HepG2 (cell line): ENCODE data around the gene SH3D21. TPM values are rescaled to one million over a fixed set of nuclear protein-coding genes. Genes with fewer than 3 reads are reported as not detected.
A peak's percentile ranks its signal among the peaks of the same experiment; 100 is the strongest.

Experiments
- AGO1 ChIP-seq: fragments of 200-400 bp; formaldehyde crosslinking; IDR thresholded peaks from 2 replicates; pipeline ENCODE4 v1.6.1; 2017; ENCODE audit warnings: mild to moderate bottlenecking, low read depth, low read length, moderate library complexity; ENCODE audit not compliant: poor library complexity, severe bottlenecking
- CEBPG ChIP-seq: IDR thresholded peaks from 2 replicates; pipeline ENCODE4 v1.6.1; 2016
- FOXC1 ChIP-seq: sonication (generic); formaldehyde crosslinking; IDR thresholded peaks from 2 replicates; pipeline ENCODE4 v1.8.0; 2022; ENCODE audit warnings: mild to moderate bottlenecking, missing genetic modification reagents, borderline replicate concordance
- HNRNPUL1 ChIP-seq: fragments of 200-400 bp; formaldehyde crosslinking; IDR thresholded peaks from 2 replicates; pipeline ENCODE4 v1.6.1; 2017; ENCODE audit warnings: low read depth, mild to moderate bottlenecking, low read length, moderate library complexity
- MAFK ChIP-seq, 2 experiments: IDR thresholded peaks in 1 of 2; conservative IDR thresholded peaks in 1 of 2; 2 replicates each; pipeline ENCODE4 v1.6.1; 2011; ENCODE audit warnings: improper control_type of control experiment in 2 of 2, low read length in 2 of 2
- MBD4 ChIP-seq: IDR thresholded peaks from 2 replicates; pipeline ENCODE4 v1.6.1; 2012; ENCODE audit warnings: low read length, inconsistent platforms, borderline replicate concordance
- MTF2 ChIP-seq: sonication (generic); formaldehyde crosslinking; IDR thresholded peaks from 2 replicates; pipeline ENCODE4 v1.5.0; 2020; ENCODE audit warnings: missing genetic modification reagents, borderline replicate concordance
- NCOA2 ChIP-seq: sonication (generic); formaldehyde crosslinking; IDR thresholded peaks from 2 replicates; pipeline ENCODE4 v1.8.0; 2022; ENCODE audit warnings: inconsistent platforms
- PHF21A ChIP-seq: sonication (generic); formaldehyde crosslinking; IDR thresholded peaks from 2 replicates; pipeline ENCODE4 v1.5.0; 2020; ENCODE audit warnings: mild to moderate bottlenecking, missing genetic modification reagents
- PHF8 ChIP-seq: sonication (generic); formaldehyde crosslinking; IDR thresholded peaks from 2 replicates; pipeline ENCODE4 v1.5.0; 2020; ENCODE audit warnings: missing genetic modification reagents
- RBM22 ChIP-seq: fragments of 200-400 bp; formaldehyde crosslinking; optimal IDR thresholded peaks from 2 replicates; pipeline ENCODE3; 2017; ENCODE audit warnings: mild to moderate bottlenecking, low read length, moderate library complexity
- SALL1 ChIP-seq: sonication (generic); formaldehyde crosslinking; IDR thresholded peaks from 2 replicates; pipeline ENCODE4 v1.8.0; 2022; ENCODE audit warnings: mild to moderate bottlenecking, missing genetic modification reagents
- SALL2 ChIP-seq: sonication (generic); formaldehyde crosslinking; IDR thresholded peaks from 2 replicates; pipeline ENCODE4 v1.8.1; 2023; ENCODE audit warnings: mild to moderate bottlenecking, missing genetic modification reagents, inconsistent platforms
- SPEN ChIP-seq: sonication (generic); formaldehyde crosslinking; IDR thresholded peaks from 2 replicates; pipeline ENCODE4 v1.5.1; 2020; ENCODE audit warnings: low read depth, mild to moderate bottlenecking, missing genetic modification reagents
- ZFP62 ChIP-seq: sonication (generic); formaldehyde crosslinking; IDR thresholded peaks from 2 replicates; pipeline ENCODE4 v1.4.0; 2020; ENCODE audit warnings: missing genetic modification reagents
- ZKSCAN1 ChIP-seq: fragments of 150-350 bp; IDR thresholded peaks from 2 replicates; pipeline ENCODE4 v1.6.1; 2014; ENCODE audit warnings: low read length
- ZNF234 ChIP-seq: sonication (generic); formaldehyde crosslinking; conservative IDR thresholded peaks from 2 replicates; pipeline ENCODE4 v1.5.1; 2020; ENCODE audit warnings: mild to moderate bottlenecking, missing genetic modification reagents
- ZNF543 ChIP-seq: sonication (generic); formaldehyde crosslinking; IDR thresholded peaks from 2 replicates; pipeline ENCODE4 v1.4.0; 2020; ENCODE audit warnings: mild to moderate bottlenecking, missing genetic modification reagents
- ZNF552 ChIP-seq: sonication (generic); formaldehyde crosslinking; IDR thresholded peaks from 2 replicates; pipeline ENCODE4 v1.9.0; 2022; ENCODE audit warnings: missing genetic modification reagents, mild to moderate bottlenecking, borderline replicate concordance
- ZNF598 ChIP-seq: sonication (generic); formaldehyde crosslinking; IDR thresholded peaks from 2 replicates; pipeline ENCODE4 v1.5.1; 2020; ENCODE audit warnings: mild to moderate bottlenecking, missing genetic modification reagents, borderline replicate concordance
- ZNF790 ChIP-seq: sonication (generic); formaldehyde crosslinking; IDR thresholded peaks from 2 replicates; pipeline ENCODE4 v1.8.0; 2022; ENCODE audit warnings: missing genetic modification reagents, mild to moderate bottlenecking, borderline replicate concordance
- polyA plus RNA-seq, 8 experiments: library from polyadenylated mRNA; depleted of rRNA in 3 of 8; stranded (reverse) in 7 of 8; unstranded in 1 of 8; fragments of >200 nt; fragmentation: Illumina TruSeq in 4 of 8; extraction: Trizol in 4 of 8; gene quantifications; 2 replicates each; pipeline versions ENCODE4 v1.2.1 to v1.2.3, GENCODE V29; 2011 to 2016; ENCODE audit warnings: low read depth in 4 of 8, missing spikeins in 1 of 8, mixed read lengths in 1 of 8; ENCODE audit not compliant: insufficient read depth in 1 of 8
- total RNA-seq, 5 experiments: library from RNA; depleted of rRNA; stranded (reverse); fragments of >200 nt; fragmentation: Illumina TruSeq; extraction: Trizol; gene quantifications; 2 replicates each; pipeline ENCODE4 v1.2.3, GENCODE V29; 2016; ENCODE audit warnings: low read depth in 1 of 5
- TF ChIP-seq, protein P1 (sequence below): sonication (generic); formaldehyde crosslinking; IDR thresholded peaks from 2 replicates; pipeline ENCODE4 v1.4.0; 2020; ENCODE audit warnings: mild to moderate bottlenecking, low read depth, missing genetic modification reagents
- TF ChIP-seq, protein P2 (sequence below): sonication (generic); formaldehyde crosslinking; IDR thresholded peaks from 2 replicates; pipeline ENCODE4 v1.9.0; 2022; ENCODE audit warnings: low read depth, missing genetic modification reagents
- TF ChIP-seq, protein P3 (sequence below): sonication (generic); formaldehyde crosslinking; IDR thresholded peaks from 2 replicates; pipeline ENCODE4 v1.4.0; 2020; ENCODE audit warnings: mild to moderate bottlenecking, low read depth, missing genetic modification reagents
- TF ChIP-seq, protein P4 (sequence below): sonication (generic); formaldehyde crosslinking; IDR thresholded peaks from 2 replicates; pipeline ENCODE4 v1.4.0; 2020; ENCODE audit warnings: missing genetic modification reagents

The SH3D21 gene
- total and polyA plus RNA-seq, 2 of the 13 experiments (the other 11 are each of a cell fraction or from before 2014, with no cell fraction given): 5.1 to 8.6 TPM

DNA sequence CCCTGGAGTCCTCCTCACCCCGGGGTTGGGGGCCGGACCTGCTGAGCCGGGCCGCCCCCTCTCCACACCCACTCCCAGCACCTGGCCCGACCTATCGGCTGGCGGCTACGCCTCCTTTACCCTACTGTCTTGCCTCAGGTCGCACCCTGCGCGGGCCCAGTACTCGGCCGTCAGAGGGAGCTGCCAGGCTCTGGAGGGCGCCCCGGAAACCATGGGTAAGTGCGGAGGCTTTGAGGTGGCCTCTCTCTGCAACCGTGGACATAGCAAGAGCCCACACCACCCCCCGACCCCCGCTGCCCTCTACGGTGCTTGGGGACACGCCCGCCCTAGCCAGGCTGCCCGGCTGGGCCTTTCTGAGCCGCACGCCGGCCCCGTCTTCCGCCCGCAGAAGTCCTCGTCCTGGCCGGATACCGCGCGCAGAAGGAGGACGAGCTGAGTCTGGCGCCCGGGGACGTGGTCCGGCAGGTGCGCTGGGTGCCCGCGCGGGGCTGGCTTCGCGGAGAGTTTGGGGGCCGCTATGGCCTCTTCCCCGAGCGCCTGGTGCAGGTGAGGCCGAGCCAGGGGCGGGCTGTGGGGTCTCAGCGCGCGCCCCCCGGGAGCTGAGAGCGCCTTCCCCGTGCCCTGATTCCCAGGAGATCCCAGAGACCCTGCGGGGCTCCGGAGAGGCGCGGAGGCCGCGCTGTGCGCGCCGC is at the start of gene SH3D21 (continued):
- TF ChIP-seq, protein P1, sequence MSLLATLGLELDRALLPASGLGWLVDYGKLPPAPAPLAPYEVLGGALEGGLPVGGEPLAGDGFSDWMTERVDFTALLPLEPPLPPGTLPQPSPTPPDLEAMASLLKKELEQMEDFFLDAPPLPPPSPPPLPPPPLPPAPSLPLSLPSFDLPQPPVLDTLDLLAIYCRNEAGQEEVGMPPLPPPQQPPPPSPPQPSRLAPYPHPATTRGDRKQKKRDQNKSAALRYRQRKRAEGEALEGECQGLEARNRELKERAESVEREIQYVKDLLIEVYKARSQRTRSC (CRISPR knock-in tag): no peak
- TF ChIP-seq, protein P2, sequence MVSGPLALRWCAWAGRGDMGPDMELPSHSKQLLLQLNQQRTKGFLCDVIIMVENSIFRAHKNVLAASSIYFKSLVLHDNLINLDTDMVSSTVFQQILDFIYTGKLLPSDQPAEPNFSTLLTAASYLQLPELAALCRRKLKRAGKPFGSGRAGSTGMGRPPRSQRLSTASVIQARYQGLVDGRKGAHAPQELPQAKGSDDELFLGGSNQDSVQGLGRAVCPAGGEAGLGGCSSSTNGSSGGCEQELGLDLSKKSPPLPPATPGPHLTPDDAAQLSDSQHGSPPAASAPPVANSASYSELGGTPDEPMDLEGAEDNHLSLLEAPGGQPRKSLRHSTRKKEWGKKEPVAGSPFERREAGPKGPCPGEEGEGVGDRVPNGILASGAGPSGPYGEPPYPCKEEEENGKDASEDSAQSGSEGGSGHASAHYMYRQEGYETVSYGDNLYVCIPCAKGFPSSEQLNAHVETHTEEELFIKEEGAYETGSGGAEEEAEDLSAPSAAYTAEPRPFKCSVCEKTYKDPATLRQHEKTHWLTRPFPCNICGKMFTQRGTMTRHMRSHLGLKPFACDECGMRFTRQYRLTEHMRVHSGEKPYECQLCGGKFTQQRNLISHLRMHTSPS (CRISPR knock-in tag): peak; percentile 52; the same call in 1 of the 2 replicates
- 0 out of 2 replicates have a peak, but pooled peaks have one; percentile 49 for TF ChIP-seq ZNF598 (CRISPR knock-in tag)
- peak; percentile 78 for TF ChIP-seq PHF8 (CRISPR knock-in tag)
- TF ChIP-seq, protein P3, sequence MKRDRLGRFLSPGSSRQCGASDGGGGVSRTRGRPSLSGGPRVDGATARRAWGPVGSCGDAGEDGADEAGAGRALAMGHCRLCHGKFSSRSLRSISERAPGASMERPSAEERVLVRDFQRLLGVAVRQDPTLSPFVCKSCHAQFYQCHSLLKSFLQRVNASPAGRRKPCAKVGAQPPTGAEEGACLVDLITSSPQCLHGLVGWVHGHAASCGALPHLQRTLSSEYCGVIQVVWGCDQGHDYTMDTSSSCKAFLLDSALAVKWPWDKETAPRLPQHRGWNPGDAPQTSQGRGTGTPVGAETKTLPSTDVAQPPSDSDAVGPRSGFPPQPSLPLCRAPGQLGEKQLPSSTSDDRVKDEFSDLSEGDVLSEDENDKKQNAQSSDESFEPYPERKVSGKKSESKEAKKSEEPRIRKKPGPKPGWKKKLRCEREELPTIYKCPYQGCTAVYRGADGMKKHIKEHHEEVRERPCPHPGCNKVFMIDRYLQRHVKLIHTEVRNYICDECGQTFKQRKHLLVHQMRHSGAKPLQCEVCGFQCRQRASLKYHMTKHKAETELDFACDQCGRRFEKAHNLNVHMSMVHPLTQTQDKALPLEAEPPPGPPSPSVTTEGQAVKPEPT (CRISPR knock-in tag): no peak
- TF ChIP-seq ZNF234 (CRISPR knock-in tag): no peak
- no peak for TF ChIP-seq ZNF552 (CRISPR knock-in tag)
- no peak for TF ChIP-seq MBD4
- TF ChIP-seq ZNF790 (CRISPR knock-in tag): peak; percentile 57
- TF ChIP-seq CEBPG (CRISPR knock-in tag): no peak
- no peak for TF ChIP-seq RBM22
- TF ChIP-seq, protein P4, sequence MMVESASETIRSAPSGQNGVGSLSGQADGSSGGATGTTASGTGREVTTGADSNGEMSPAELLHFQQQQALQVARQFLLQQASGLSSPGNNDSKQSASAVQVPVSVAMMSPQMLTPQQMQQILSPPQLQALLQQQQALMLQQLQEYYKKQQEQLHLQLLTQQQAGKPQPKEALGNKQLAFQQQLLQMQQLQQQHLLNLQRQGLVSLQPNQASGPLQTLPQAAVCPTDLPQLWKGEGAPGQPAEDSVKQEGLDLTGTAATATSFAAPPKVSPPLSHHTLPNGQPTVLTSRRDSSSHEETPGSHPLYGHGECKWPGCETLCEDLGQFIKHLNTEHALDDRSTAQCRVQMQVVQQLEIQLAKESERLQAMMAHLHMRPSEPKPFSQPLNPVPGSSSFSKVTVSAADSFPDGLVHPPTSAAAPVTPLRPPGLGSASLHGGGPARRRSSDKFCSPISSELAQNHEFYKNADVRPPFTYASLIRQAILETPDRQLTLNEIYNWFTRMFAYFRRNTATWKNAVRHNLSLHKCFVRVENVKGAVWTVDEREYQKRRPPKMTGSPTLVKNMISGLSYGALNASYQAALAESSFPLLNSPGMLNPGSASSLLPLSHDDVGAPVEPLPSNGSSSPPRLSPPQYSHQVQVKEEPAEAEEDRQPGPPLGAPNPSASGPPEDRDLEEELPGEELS (CRISPR knock-in tag): no peak
- no peak for TF ChIP-seq FOXC1 (CRISPR knock-in tag)
- TF ChIP-seq PHF21A: 0 out of 2 replicates have a peak, but pooled peaks have one; percentile 48
- TF ChIP-seq SALL1 (CRISPR knock-in tag): no peak
- TF ChIP-seq SALL2 (CRISPR knock-in tag): no peak
- TF ChIP-seq AGO1: peak; percentile 72
- no peak for TF ChIP-seq MAFK (conservative IDR thresholded peaks at IDR 0.05 in 1 of 2, IDR thresholded peaks at IDR 0.05 in 1 of 2; ENCODE audit: low read length in 2 of 2)
- no peak for TF ChIP-seq ZNF543 (CRISPR knock-in tag)
- TF ChIP-seq ZFP62 (CRISPR knock-in tag): no peak
- TF ChIP-seq ZKSCAN1: no peak
- no peak for TF ChIP-seq MTF2 (CRISPR knock-in tag)
- TF ChIP-seq NCOA2 (CRISPR knock-in tag): no peak
- TF ChIP-seq HNRNPUL1: no peak; the same call in 1 of the 2 replicates
- peak; percentile 50; the same call in 1 of the 2 replicates for TF ChIP-seq SPEN (CRISPR knock-in tag)
